ENCODE results near the gene KHDRBS2.

DNA sequence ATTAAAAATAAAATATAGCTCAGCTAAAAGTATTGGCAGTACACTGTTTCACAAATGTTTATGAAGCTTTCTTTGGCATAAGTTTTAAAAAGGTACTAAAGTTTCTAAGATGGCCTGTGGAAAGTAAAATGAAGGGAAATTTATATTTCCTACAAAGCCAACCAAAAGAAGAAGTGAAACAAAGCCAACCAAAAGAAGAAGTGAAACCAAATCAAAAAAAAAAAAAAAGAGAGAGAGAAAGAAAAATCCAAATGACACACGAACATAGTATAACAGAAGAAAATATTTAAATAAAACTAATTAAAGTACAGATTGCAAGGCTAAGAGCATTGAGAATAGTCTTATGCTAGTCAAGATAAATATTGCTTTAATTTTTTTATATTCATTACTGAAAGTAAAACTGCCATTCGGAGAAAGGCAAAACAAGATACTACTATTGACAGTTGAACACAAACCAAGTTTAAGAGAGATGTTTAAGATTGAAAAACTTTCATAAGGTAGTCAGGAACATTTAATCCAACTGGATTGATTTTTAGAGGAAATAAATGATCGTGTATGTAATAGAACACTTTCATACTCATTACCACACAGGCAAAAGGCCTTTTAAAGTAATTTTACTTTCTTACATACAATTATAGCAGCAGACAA lies 12.8 kb upstream of the KHDRBS2 start:
- TF ChIP-seq EZH2 (IDR thresholded peaks at IDR 0.05) (no peak), FOXP2 (optimal IDR thresholded peaks at IDR 0.05; ENCODE audit: control extremely low read depth, extremely low read length, insufficient read depth) (no peak)

Measured in SK-N-MC (cell line).